HG03039 (cell line): ENCODE results near the gene NUDT6.

Source experiments
- ATAC-seq: cut with Tn5 transposase; IDR thresholded peaks from one replicate; pipeline ENCODE4 v1.9.1; 2021; ENCODE audit warnings: mild to moderate bottlenecking, moderate library complexity; ENCODE audit not compliant: unreplicated experiment

The NUDT6 gene

GRCh38 chr4:122914938-122915337 is 7.5 kb downstream of the NUDT6 start:
- ATAC-seq = no peak

GRCh38 chr4:122914292-122914904 is 8.0 kb downstream of the NUDT6 start:
- peak; percentile 92 for ATAC-seq

GRCh38 chr4:122912810-122913575 is 9.4 kb downstream of the NUDT6 start:
- ATAC-seq = no peak

- no peak for ATAC-seq
These were observed 10.8 kb downstream of the NUDT6 start for GRCh38 chr4:122911588-122911987.

- no peak for ATAC-seq
These were observed 12.7 kb downstream of the NUDT6 start for GRCh38 chr4:122909683-122910082.

DNA sequence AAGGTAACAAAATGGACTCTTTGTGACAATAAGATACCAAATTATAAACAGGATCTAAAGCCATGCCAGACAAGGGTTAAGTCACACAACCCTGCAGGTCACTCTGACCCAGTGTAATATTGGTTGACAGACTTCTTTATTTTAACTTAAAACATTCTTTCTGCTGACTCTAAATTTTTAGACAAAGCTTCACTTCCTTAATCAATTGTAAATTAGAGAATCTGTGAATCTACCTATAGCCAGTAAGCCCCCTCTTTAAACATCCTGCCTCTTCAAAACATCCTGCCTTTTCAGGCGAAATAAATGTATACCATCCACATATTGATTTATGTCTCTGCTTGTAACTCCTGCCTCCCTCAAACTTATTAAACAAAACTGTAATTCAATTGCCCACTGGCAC is 14.2 kb downstream of the NUDT6 start:
- ATAC-seq = no peak

DNA sequence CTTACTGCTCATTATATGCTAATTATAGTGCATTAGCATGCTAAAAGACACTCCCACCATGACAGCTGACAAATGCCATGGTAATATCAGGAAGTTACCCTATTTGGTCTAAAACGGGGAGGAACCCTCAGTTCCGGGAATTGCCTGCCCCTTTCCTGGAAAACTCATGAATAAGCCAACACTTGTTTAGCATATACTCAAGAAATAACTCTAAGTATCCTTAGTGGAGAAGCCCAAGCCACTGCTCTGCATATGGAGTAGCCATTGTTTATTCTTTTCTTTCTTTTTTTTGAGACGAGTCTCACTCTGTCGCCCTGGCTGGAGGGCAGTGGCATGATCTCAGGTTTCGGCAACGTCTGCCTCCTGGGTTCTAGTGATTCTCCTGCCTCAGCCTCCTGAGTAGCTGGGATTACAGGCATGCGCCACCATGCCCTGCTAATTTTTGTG is 15.5 kb downstream of the NUDT6 start:
- ATAC-seq = no peak

- no peak for ATAC-seq
These were observed 18.6 kb downstream of the NUDT6 start for GRCh38 chr4:122903766-122904288.

DNA sequence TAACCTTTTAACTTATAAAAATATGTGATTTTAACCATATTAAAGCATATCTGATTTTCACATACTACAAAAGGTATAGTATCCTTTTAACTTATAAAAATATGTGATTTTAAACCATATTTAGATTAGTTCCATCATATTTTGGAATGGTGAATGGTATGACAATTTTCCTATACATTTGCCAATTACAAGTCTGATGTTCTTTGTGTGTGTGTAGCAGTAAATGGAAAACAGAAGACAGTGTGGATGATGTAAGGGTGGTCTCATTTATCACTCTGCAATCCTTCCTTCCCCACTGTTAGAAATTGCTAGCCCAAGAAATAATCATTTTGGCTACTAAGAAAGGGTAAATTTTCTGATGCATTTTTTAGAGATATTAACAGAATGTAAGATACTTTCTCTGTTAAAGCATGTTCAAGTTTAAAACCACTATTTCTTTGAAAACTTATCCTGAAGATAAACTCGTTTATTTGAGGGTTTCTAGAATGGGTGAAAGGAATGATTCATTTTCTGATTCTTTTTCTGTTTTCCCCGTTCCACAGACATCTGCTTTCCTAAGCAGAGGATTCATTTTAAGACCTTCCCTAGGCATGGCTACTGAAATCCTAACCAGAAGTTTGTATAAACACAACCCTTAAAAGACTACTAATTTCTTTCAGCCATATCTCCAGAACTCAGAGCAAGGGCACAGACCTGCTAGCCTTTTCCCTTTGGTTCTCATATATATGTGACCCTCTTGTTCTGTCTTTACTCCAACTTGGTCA is 21.0 kb downstream of the NUDT6 start:
- ATAC-seq = no peak

DNA sequence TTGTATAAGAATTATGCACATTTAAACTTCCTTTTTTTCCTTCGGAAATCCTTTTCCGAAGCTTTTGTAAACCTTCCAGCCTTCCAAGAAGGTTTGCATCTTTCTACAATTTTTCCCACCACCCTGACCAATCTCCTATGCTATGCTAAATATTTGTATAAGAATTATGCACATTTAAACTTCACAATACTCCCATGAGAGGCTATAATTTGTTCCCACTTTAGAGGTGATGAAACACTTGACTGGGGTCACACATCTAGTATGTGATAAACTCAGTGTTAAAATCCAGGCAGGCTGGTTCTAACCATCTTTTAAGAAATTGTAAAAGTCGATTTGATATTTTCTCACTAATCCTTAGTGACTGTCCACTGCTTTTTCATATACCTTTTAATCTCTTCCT is 22.1 kb downstream of the NUDT6 start:
- ATAC-seq = no peak

DNA sequence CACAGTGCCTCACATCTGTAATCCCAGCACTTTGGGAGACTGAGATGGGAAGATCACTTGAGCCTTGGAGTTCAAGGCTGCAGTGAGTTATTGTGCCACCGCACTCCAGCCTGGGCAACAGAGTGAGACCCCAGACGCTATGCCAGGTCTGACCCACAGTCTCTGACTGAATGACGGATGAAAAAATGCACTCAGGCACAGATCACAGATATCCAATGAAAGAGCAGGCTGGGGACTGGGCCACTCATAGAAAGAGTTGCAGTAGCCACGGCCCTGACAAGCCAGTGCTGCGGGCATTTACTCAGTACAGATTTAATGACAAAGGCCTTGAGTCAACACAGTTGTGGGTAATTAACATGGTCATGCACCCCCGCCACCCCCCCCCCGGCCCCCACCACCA is 22.7 kb downstream of the NUDT6 start:
- no peak for ATAC-seq

- ATAC-seq = no peak
These were observed 23.8 kb downstream of the NUDT6 start for GRCh38 chr4:122898370-122899150.

DNA sequence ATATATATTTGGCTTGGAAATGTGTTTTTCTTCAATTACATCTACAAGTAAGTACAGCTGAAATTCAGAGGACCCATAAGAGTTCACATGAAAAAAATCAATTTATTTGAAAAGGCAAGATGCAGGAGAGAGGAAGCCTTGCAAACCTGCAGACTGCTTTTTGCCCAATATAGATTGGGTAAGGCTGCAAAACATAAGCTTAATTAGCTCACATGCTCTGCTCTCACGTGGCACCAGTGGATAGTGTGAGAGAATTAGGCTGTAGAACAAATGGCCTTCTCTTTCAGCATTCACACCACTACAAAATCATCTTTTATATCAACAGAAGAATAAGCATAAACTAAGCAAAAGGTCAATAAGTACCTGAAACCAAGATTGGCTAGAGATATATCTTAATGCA is 26.1 kb downstream of the NUDT6 start:
- ATAC-seq = no peak

DNA sequence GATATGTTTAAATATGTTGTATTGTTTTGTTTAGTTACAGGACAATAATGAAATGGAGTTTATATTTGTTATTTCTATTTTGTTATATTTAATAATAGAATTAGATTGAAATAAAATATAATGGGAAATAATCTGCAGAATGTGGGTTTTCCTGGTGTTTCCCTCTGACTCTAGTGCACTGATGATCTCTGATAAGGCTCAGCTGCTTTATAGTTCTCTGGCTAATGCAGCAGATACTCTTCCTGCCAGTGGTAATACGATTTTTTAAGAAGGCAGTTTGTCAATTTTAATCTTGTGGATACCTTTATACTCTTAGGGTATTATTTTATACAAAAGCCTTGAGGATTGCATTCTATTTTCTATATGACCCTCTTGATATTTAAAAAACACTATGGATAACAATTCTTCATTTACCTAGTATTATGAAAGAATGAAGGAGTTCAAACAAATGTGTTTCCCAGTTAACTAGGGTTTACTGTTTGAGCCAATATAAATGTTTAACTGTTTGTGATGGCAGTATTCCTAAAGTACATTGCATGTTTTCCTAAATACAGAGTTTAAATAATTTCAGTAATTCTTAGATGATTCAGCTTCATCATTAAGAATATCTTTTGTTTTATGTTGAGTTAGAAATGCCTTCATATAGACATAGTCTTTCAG is 26.9 kb downstream of the NUDT6 start:
- ATAC-seq = no peak

DNA sequence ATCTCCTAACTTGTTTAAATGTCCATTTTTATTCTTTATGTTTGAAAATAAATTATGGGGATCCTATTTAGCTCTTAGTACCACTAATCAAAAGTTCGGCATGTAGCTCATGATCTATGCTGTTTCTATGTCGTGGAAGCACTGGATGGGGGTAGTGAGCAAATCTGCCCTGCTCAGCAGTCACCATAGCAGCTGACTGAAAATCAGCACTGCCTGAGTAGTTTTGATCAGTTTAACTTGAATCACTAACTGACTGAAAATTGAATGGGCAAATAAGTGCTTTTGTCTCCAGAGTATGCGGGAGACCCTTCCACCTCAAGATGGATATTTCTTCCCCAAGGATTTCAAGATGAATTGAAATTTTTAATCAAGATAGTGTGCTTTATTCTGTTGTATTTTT is 27.6 kb downstream of the NUDT6 start:
- no peak for ATAC-seq

- ATAC-seq = no peak
These were observed 32.1 kb downstream of the NUDT6 start for GRCh38 chr4:122890147-122890795.

- ATAC-seq = no peak
These were observed 32.7 kb downstream of the NUDT6 start for GRCh38 chr4:122889726-122890125.

DNA sequence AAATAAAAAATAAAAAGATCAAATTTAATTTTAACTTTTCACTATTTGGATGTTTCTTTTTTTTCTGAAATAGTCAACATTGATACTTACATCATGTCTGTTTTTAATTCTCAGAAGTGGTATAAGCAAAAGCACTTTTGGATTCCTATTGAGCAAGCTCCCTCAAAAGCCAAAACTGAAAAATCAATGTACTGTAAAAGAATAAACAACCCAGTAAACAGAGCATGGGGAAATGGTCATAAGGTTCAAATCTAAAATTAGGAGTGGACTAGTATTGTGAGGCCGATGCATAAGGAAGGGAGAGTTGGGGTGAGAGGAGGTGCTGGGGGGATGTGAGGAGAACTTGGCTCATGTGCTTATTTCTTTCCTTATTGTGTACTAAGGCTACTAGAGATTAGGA is 37.9 kb downstream of the NUDT6 start:
- no peak for ATAC-seq

DNA sequence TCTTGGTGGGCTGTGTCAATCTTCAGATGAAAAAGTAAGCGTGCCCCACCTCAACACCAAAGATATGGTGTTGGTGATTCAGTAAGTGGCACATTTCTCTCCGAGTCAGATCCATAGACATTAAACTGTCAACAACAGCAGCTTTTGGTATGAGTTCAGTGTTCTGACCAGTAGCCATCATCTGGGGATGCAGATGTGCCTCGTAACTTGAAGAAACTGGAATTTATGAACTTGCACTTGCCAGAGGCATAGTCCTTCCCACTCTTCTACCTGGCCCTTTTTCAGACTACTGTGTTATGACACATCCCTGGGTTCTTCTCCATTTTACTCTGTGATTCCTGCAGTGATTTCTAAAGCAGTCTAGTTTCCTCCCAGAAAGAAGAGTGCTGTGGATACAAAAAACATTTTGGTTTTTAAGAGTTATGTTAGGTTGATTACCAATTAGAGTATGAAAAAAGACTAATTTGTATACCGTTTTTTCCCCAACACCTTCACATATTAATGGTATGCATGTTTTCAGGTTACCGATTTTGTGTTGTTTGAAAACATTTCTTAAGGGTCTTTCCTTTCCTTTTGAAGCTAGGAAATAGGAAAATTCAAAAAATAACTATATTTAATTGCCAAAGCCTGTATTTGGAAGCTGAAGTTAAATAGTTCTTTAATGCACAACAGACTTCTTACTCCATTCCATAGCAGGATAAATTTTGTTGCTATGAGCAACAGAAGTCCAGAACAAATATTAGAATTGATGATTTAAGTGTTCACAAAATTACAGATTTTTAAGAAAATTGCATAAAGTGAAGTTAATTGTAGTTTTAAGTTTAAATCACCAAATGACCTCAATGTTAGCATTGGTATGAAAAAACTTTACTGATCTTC is 39.3 kb downstream of the NUDT6 start:
- ATAC-seq = no peak
